Skin epidermis (tissue), 12 donors: ENCODE measurements around the gene PRF1.
"Not testable (repeated sequence)": the region's sequence is repeated elsewhere in the genome, so short reads cannot be mapped to it uniquely, and the experiment has no call there.

Experiments
- H3K27ac ChIP-seq, 21 experiments: fragments of 200-600 bp; sonication (generic) in 11 of 21; one replicate each; pipeline ENCODE4 v1.5.0; 2020; ENCODE audit warnings: mild to moderate bottlenecking in 3 of 21, inconsistent platforms in 2 of 21, moderate library complexity in 2 of 21
- H3K4me3 ChIP-seq, 7 experiments: fragments of 200-600 bp; sonication (generic) in 2 of 7; one replicate each; pipeline ENCODE4 v1.5.0; 2020; ENCODE audit warnings: inconsistent platforms in 2 of 7, mild to moderate bottlenecking in 2 of 7, moderate library complexity in 1 of 7

PRF1 gene

GRCh38 chr10:70619271-70620019 lies 16.9 kb upstream of the PRF1 start:
- peak overlapping the region in 1 of 21 experiments; percentile 65 for H3K27ac ChIP-seq
- H3K4me3 ChIP-seq, result no peak overlapping the region

- H3K27ac ChIP-seq, result peak overlapping the region in 3 of 21 experiments; percentile 57 to 65 (median 59)
- no peak overlapping the region for H3K4me3 ChIP-seq
These were observed 16.1 kb upstream of the PRF1 start for GRCh38 chr10:70618663-70619062.

GRCh38 chr10:70617798-70618568 lies 15.4 kb upstream of the PRF1 start:
- H3K27ac ChIP-seq, result peak overlapping the region in 3 of 21 experiments; percentile 57 to 65 (median 59)

GRCh38 chr10:70616761-70617160 lies 14.2 kb upstream of the PRF1 start:
- H3K4me3 ChIP-seq, result no peak overlapping the region
- peak overlapping the region in 2 of 21 experiments; percentile 18 to 65 for H3K27ac ChIP-seq

More at GRCh38 chr10:70617798-70618568, 15.4 kb upstream of the PRF1 start:
- H3K4me3 ChIP-seq, result no peak overlapping the region

- Histone ChIP-seq H3K4me3 (no peak overlapping the region), H3K27ac (peak overlapping the region in 2 of 21 experiments; percentile 16 to 65)
These were observed 13.4 kb upstream of the PRF1 start for GRCh38 chr10:70615784-70616522.

- H3K4me3 ChIP-seq, result no peak overlapping the region
- H3K27ac ChIP-seq, result no peak overlapping the region
These were observed 12.7 kb upstream of the PRF1 start for GRCh38 chr10:70615211-70615610.

- H3K4me3 ChIP-seq, H3K27ac ChIP-seq: not testable (repeated sequence)
These were observed 11.8 kb upstream of the PRF1 start for GRCh38 chr10:70614364-70614763.

- Histone ChIP-seq H3K4me3 (no peak overlapping the region), H3K27ac (no peak overlapping the region)
These were observed 11.4 kb upstream of the PRF1 start for GRCh38 chr10:70613941-70614340.

- H3K4me3 ChIP-seq, result no peak overlapping the region
- no peak overlapping the region for H3K27ac ChIP-seq
These were observed 5.4 kb upstream of the PRF1 start for GRCh38 chr10:70607936-70608335.

GRCh38 chr10:70605161-70605560 lies 2.6 kb upstream of the PRF1 start:
- Histone ChIP-seq H3K4me3 (no peak overlapping the region), H3K27ac (no peak overlapping the region)

- H3K4me3 ChIP-seq, result no peak overlapping the region
- H3K27ac ChIP-seq, result peak overlapping the region in 1 of 21 experiments; percentile 58
These were observed 1.6 kb upstream of the PRF1 start for GRCh38 chr10:70604106-70604505.

GRCh38 chr10:70603449-70603801 lies 884 bp upstream of the PRF1 start:
- H3K4me3 ChIP-seq, result peak overlapping the region in 2 of 7 experiments; percentile 12 to 30
- H3K27ac ChIP-seq, result peak overlapping the region in 13 of 21 experiments; percentile 25 to 90 (median 58)

- H3K4me3 ChIP-seq, result peak overlapping the region in 6 of 7 experiments; percentile 12 to 30 (median 20)
- H3K27ac ChIP-seq, result peak overlapping the region in 9 of 21 experiments; percentile 5 to 90 (median 67)
These were observed 795 bp downstream of the PRF1 start for GRCh38 chr10:70601746-70602145.

GRCh38 chr10:70600512-70601395 lies 1.8 kb downstream of the PRF1 start:
- no peak overlapping the region for H3K4me3 ChIP-seq

GRCh38 chr10:70599791-70600190 lies 2.8 kb downstream of the PRF1 start:
- no peak overlapping the region for H3K27ac ChIP-seq
- no peak overlapping the region for H3K4me3 ChIP-seq

More at GRCh38 chr10:70600512-70601395, 1.8 kb downstream of the PRF1 start:
- H3K27ac ChIP-seq, result peak overlapping the region in 1 of 21 experiments; percentile 24

- Histone ChIP-seq H3K27ac (no peak overlapping the region), H3K4me3 (no peak overlapping the region)
These were observed 3.2 kb downstream of the PRF1 start for GRCh38 chr10:70599319-70599718.

- H3K27ac ChIP-seq, result no peak overlapping the region
- no peak overlapping the region for H3K4me3 ChIP-seq
These were observed 3.7 kb downstream of the PRF1 start for GRCh38 chr10:70598857-70599295.

GRCh38 chr10:70597856-70598815 lies 4.4 kb downstream of the PRF1 start:
- H3K4me3 ChIP-seq, result no peak overlapping the region
- no peak overlapping the region for H3K27ac ChIP-seq
